Measurements from ENCODE around the gene EMC8. TPM values are rescaled to one million over a fixed set of nuclear protein-coding genes. Genes with fewer than 3 reads are reported as not detected.
"Not testable (repeated sequence)": the region's sequence is repeated elsewhere in the genome, so short reads cannot be mapped to it uniquely, and the experiment has no call there.

EMC8 gene
- total RNA-seq, 1 donor from 2014 or later: 41.4 TPM

GRCh38 chr16:85838381-85838780, 39.0 kb upstream of the EMC8 start:
- Mint-ChIP-seq H3K27me3 (peaks cover 42% of the 10 kb centered on the region), H3K4me3 (no peak overlapping the region), H3K9me3 (no peaks in the 10 kb centered on the region), H3K27ac (no peak overlapping the region), H3K4me1 (ENCODE audit: unreplicated experiment) (no peaks in the 10 kb centered on the region), H3K36me3 (no peaks in the 10 kb centered on the region)
- no peak for DNase-seq (ENCODE audit: extremely low spot score, unreplicated experiment)
- TF ChIP-seq CTCF (conservative IDR thresholded peaks at IDR 0.05): no peak

- not testable (repeated sequence) for H3K9me3 Mint-ChIP-seq, H3K27ac Mint-ChIP-seq
Measured at GRCh38 chr16:85837654-85838053, 38.3 kb upstream of the EMC8 start.

GRCh38 chr16:85836706-85837582, 37.6 kb upstream of the EMC8 start:
- H3K36me3 Mint-ChIP-seq: no peaks in the 10 kb centered on the region

More at GRCh38 chr16:85837654-85838053, 38.3 kb upstream of the EMC8 start:
- peaks cover 47% of the 10 kb centered on the region for H3K27me3 Mint-ChIP-seq
- H3K36me3 Mint-ChIP-seq; H3K4me3 Mint-ChIP-seq; DNase-seq (ENCODE audit: extremely low spot score, unreplicated experiment); H3K4me1 Mint-ChIP-seq (ENCODE audit: unreplicated experiment): not testable (repeated sequence)

GRCh38 chr16:85835956-85836705, 36.8 kb upstream of the EMC8 start:
- H3K27ac Mint-ChIP-seq: no peak overlapping the region
- no peak for DNase-seq (ENCODE audit: extremely low spot score, unreplicated experiment)
- peaks cover 56% of the 10 kb centered on the region for H3K27me3 Mint-ChIP-seq
- H3K4me1 Mint-ChIP-seq (ENCODE audit: unreplicated experiment): no peaks in the 10 kb centered on the region
- no peaks in the 10 kb centered on the region for H3K9me3 Mint-ChIP-seq
- no peak for TF ChIP-seq CTCF (conservative IDR thresholded peaks at IDR 0.05)
- no peaks in the 10 kb centered on the region for H3K36me3 Mint-ChIP-seq
- H3K4me3 Mint-ChIP-seq: no peak overlapping the region

More at GRCh38 chr16:85836706-85837582, 37.6 kb upstream of the EMC8 start:
- H3K4me3 Mint-ChIP-seq: no peak overlapping the region
- no peaks in the 10 kb centered on the region for H3K9me3 Mint-ChIP-seq
- peaks cover 52% of the 10 kb centered on the region for H3K27me3 Mint-ChIP-seq
- no peak for TF ChIP-seq CTCF (conservative IDR thresholded peaks at IDR 0.05)
- no peak for DNase-seq (ENCODE audit: extremely low spot score, unreplicated experiment)
- no peak overlapping the region for H3K27ac Mint-ChIP-seq
- no peaks in the 10 kb centered on the region for H3K4me1 Mint-ChIP-seq (ENCODE audit: unreplicated experiment)

- no peak for TF ChIP-seq CTCF (conservative IDR thresholded peaks at IDR 0.05)
- DNase-seq (ENCODE audit: extremely low spot score, unreplicated experiment): no peak
- H3K9me3 Mint-ChIP-seq: no peaks in the 10 kb centered on the region
- no peaks in the 10 kb centered on the region for H3K36me3 Mint-ChIP-seq
- H3K27me3 Mint-ChIP-seq: peaks cover 61% of the 10 kb centered on the region
- H3K27ac Mint-ChIP-seq: no peak overlapping the region
- H3K4me3 Mint-ChIP-seq: no peak overlapping the region
- H3K4me1 Mint-ChIP-seq (ENCODE audit: unreplicated experiment): no peaks in the 10 kb centered on the region
Measured at GRCh38 chr16:85835227-85835751, 35.9 kb upstream of the EMC8 start.

GRCh38 chr16:85834741-85835140, 35.4 kb upstream of the EMC8 start:
- H3K4me1 Mint-ChIP-seq (ENCODE audit: unreplicated experiment): no peaks in the 10 kb centered on the region
- no peak for DNase-seq (ENCODE audit: extremely low spot score, unreplicated experiment)
- peaks cover 61% of the 10 kb centered on the region for H3K27me3 Mint-ChIP-seq
- H3K9me3 Mint-ChIP-seq: no peaks in the 10 kb centered on the region
- no peak overlapping the region for H3K27ac Mint-ChIP-seq
- H3K36me3 Mint-ChIP-seq: no peaks in the 10 kb centered on the region
- no peak overlapping the region for H3K4me3 Mint-ChIP-seq
- no peak for TF ChIP-seq CTCF (conservative IDR thresholded peaks at IDR 0.05)

All from type B pancreatic cell (in vitro differentiated cells).